Activated CD4-positive, alpha-beta T cell treated with anti-CD3 and anti-CD28 coated beads, Interleukin-2, amount 10 ng/mL, durations not matched to agents 7 days and 5 days (primary cell): ENCODE data around the gene C10orf95. TPM values are rescaled to one million over a fixed set of nuclear protein-coding genes. Genes with fewer than 3 reads are reported as not detected.

Source experiments
- CTCF ChIA-PET: fragments of 350-600 bp; sonication (Branson Sonifier 250); formaldehyde crosslinking; loops from one replicate; lab custom pipeline; 2021; ENCODE audit warnings: antibody characterized with exemption; lab: Charles Lee
- POLR2A ChIA-PET: fragments of 350-600 bp; sonication (Branson Sonifier 250); formaldehyde crosslinking; loops from one replicate; lab custom pipeline; 2021; ENCODE audit warnings: antibody characterized with exemption; lab: Charles Lee
- DNase-seq: peaks from one replicate; pipeline ENCODE4 v3.0.0-alpha.2; 2020
- H3K27ac Mint-ChIP-seq: one replicate; pipeline ENCODE4 v1.8.0; 2021; ENCODE audit warnings: mild to moderate bottlenecking, moderate library complexity, mixed read lengths
- H3K27me3 Mint-ChIP-seq: one replicate; pipeline ENCODE4 v1.8.0; 2021; ENCODE audit warnings: mixed read lengths
- H3K36me3 Mint-ChIP-seq: one replicate; pipeline ENCODE4 v1.8.0; 2021; ENCODE audit warnings: low read depth, mixed read lengths
- H3K4me1 Mint-ChIP-seq: one replicate; pipeline ENCODE4 v1.8.0; 2021; ENCODE audit warnings: mixed read lengths
- H3K4me3 Mint-ChIP-seq: one replicate; pipeline ENCODE4 v1.8.0; 2021; ENCODE audit warnings: mild to moderate bottlenecking, moderate library complexity, mixed read lengths
- H3K9me3 Mint-ChIP-seq: one replicate; pipeline ENCODE4 v1.8.0; 2021; ENCODE audit warnings: mixed read lengths
- microRNA-seq: library from miRNA; unstranded; fragments of <30 nt; microRNA quantifications from one replicate; pipeline ENCODE4 v1.2.0, GENCODE V29; 2021; ENCODE audit warnings: borderline microRNAs expressed, borderline replicate concordance
- total RNA-seq, 2 experiments: library from RNA; stranded (reverse); gene quantifications; one replicate each; pipeline ENCODE4 v1.2.3, GENCODE V29; 2021

Gene C10orf95
- total RNA-seq, 2 experiments from 2014 or later: 0.17 TPM; not detected in 1

- ChIA-PET CTCF (interaction anchor here (1.0 to 6.5 kb wide), 10 partner anchors 9 to 235 kb away, joined by 3 to 51 read pairs (median 4); partner anchors contain the start of genes FBXL15 and NFKB2), POLR2A (interaction anchor here (0.6 kb wide), 1 partner anchor 288 kb away, joined by 3 read pairs; no protein-coding TSS in a partner anchor)
- no peak for DNase-seq
- Mint-ChIP-seq H3K27ac (no peak overlapping the region), H3K27me3 (peaks cover 6% of the 10 kb centered on the region), H3K9me3 (no peaks in the 10 kb centered on the region), H3K36me3 (peaks cover 13% of the 10 kb centered on the region), H3K4me1 (peaks cover 13% of the 10 kb centered on the region), H3K4me3 (no peak overlapping the region)
Observed at GRCh38 chr10:102404361-102405107, 46.8 kb downstream of the C10orf95 start.

- POLR2A ChIA-PET: no interaction called here
- Mint-ChIP-seq H3K36me3 (peaks cover 18% of the 10 kb centered on the region), H3K27ac (no peak overlapping the region), H3K4me3 (no peak overlapping the region), H3K27me3 (peaks cover under 1% of the 10 kb centered on the region), H3K4me1 (peaks cover 18% of the 10 kb centered on the region), H3K9me3 (no peaks in the 10 kb centered on the region)
- CTCF ChIA-PET: interaction anchor here (0.6 to 6.5 kb wide), 15 partner anchors 9 to 234 kb away, joined by 3 to 51 read pairs (median 4); partner anchors contain the start of genes C10orf95, CUEDC2 and FBXL15
- DNase-seq: no peak
Observed at GRCh38 chr10:102403115-102403514, 48.2 kb downstream of the C10orf95 start.

GRCh38 chr10:102402512-102402896 lies 48.8 kb downstream of the C10orf95 start:
- H3K4me1 Mint-ChIP-seq: peaks cover 23% of the 10 kb centered on the region
- POLR2A ChIA-PET: no interaction called here
- CTCF ChIA-PET: interaction anchor here (1.2 to 6.5 kb wide), 6 partner anchors 9 to 233 kb away, joined by 3 to 51 read pairs (median 7); partner anchors contain the start of genes C10orf95 and CUEDC2
- no peak overlapping the region for H3K4me3 Mint-ChIP-seq
- no peak for DNase-seq
- H3K27ac Mint-ChIP-seq: no peak overlapping the region
- peaks cover 24% of the 10 kb centered on the region for H3K36me3 Mint-ChIP-seq
- no peaks in the 10 kb centered on the region for H3K27me3 Mint-ChIP-seq
- no peaks in the 10 kb centered on the region for H3K9me3 Mint-ChIP-seq

- Mint-ChIP-seq H3K27me3 (no peaks in the 10 kb centered on the region), H3K9me3 (no peaks in the 10 kb centered on the region), H3K4me3 (no peak overlapping the region), H3K4me1 (peaks cover 28% of the 10 kb centered on the region), H3K36me3 (peaks cover 25% of the 10 kb centered on the region), H3K27ac (no peak overlapping the region)
- DNase-seq: no peak
- CTCF ChIA-PET: interaction anchor here (0.5 to 6.5 kb wide), 5 partner anchors 8 to 233 kb away, joined by 3 to 51 read pairs (median 6); no protein-coding TSS in a partner anchor
- POLR2A ChIA-PET: no interaction called here
Observed at GRCh38 chr10:102401735-102402511, 49.4 kb downstream of the C10orf95 start.

- DNase-seq: no peak
- Mint-ChIP-seq H3K4me1 (peaks cover 35% of the 10 kb centered on the region), H3K36me3 (peaks cover 25% of the 10 kb centered on the region), H3K9me3 (no peaks in the 10 kb centered on the region), H3K27me3 (no peaks in the 10 kb centered on the region), H3K4me3 (no peak overlapping the region), H3K27ac (no peak overlapping the region)
- ChIA-PET POLR2A (no interaction called here), CTCF (interaction anchor here (0.5 to 9.2 kb wide), 3 partner anchors 130 to 170 kb away, joined by 3 to 118 read pairs (median 51); no protein-coding TSS in a partner anchor)
Observed at GRCh38 chr10:102401342-102401654, 50.0 kb downstream of the C10orf95 start.

GRCh38 chr10:102400598-102401341 lies 50.6 kb downstream of the C10orf95 start:
- no peak for DNase-seq
- ChIA-PET POLR2A (no interaction called here), CTCF (interaction anchor here (0.6 to 9.2 kb wide), 16 partner anchors 11 to 287 kb away, joined by 3 to 118 read pairs (median 7); partner anchors contain the start of genes FBXL15 and NOLC1)
- Mint-ChIP-seq H3K27ac (peak overlapping the region; percentile 68), H3K36me3 (peaks cover 29% of the 10 kb centered on the region), H3K9me3 (no peaks in the 10 kb centered on the region), H3K4me3 (no peak overlapping the region), H3K4me1 (peaks cover 39% of the 10 kb centered on the region), H3K27me3 (no peaks in the 10 kb centered on the region)

- peaks cover 32% of the 10 kb centered on the region for H3K36me3 Mint-ChIP-seq
- peak overlapping the region; percentile 76 for H3K27ac Mint-ChIP-seq
- peaks cover 41% of the 10 kb centered on the region for H3K4me1 Mint-ChIP-seq
- peak overlapping the region; percentile 62 for H3K4me3 Mint-ChIP-seq
- ChIA-PET CTCF (interaction anchor here (0.6 to 9.2 kb wide), 31 partner anchors 11 to 287 kb away, joined by 3 to 118 read pairs (median 5); partner anchors contain the start of genes CUEDC2, FBXL15 and NOLC1), POLR2A (no interaction called here)
- H3K9me3 Mint-ChIP-seq: no peaks in the 10 kb centered on the region
- no peaks in the 10 kb centered on the region for H3K27me3 Mint-ChIP-seq
- DNase-seq: no peak
Observed at GRCh38 chr10:102400076-102400475, 51.3 kb downstream of the C10orf95 start.

Small RNA genes within 50 kb of the gene (microRNA-seq; reads per million reads assigned to microRNA genes)
- gene MIR146B: 19,916 reads per million, percentile 99 among the genes with 10 or more reads in this experiment

Other genes with a start within 250 kb of the C10orf95 start
- gene ELOVL3, start 225.2 kb downstream of the C10orf95 start, total RNA-seq: not detected
- not detected for gene PITX3, start 210.0 kb downstream of the C10orf95 start, total RNA-seq
- gene GBF1, start 206.0 kb downstream of the C10orf95 start, total RNA-seq: 10 to 100 TPM; 42.4 to 44.6 TPM
- gene NFKB2, start 55.8 kb downstream of the C10orf95 start, total RNA-seq: 10 to 100 TPM; 74.8 to 81.8 TPM
- 1 to 10 TPM; 1.4 to 1.6 TPM for gene PSD, start 32.8 kb downstream of the C10orf95 start, total RNA-seq
- 10 to 100 TPM in 1 of 2 experiments, 1 to 10 TPM in 1; 8.7 to 11.2 TPM for gene FBXL15, start 30.7 kb downstream of the C10orf95 start, total RNA-seq
- 10 to 100 TPM; 63.6 to 68.9 TPM for gene CUEDC2, start 19.0 kb downstream of the C10orf95 start, total RNA-seq
- 10 to 100 TPM; 76.1 to 84.5 TPM for gene ACTR1A, start 51.2 kb upstream of the C10orf95 start, total RNA-seq
- gene SUFU, start 52.4 kb upstream of the C10orf95 start, total RNA-seq: 10 to 100 TPM; 13.4 to 14.2 TPM
- gene TRIM8, start 192.9 kb upstream of the C10orf95 start, total RNA-seq: 10 to 100 TPM; 40.2 to 42.7 TPM